K562 (cell line): ENCODE results near the gene RAMP2. TPM values are rescaled to one million over a fixed set of nuclear protein-coding genes. Genes with fewer than 3 reads are reported as not detected.
A peak's percentile ranks its signal among the peaks of the same experiment; 100 is the strongest.

Source experiments
- JUN ChIP-seq, 2 experiments: sonication (generic) in 1 of 2; formaldehyde crosslinking in 1 of 2; IDR thresholded peaks; 2 replicates each; pipeline versions ENCODE4 v1.6.1 to v1.8.0; 2012 to 2022; ENCODE audit warnings: borderline replicate concordance in 2 of 2, mild to moderate bottlenecking in 2 of 2, improper control_type of control experiment in 1 of 2, low read depth in 1 of 2, low read length in 1 of 2, missing genetic modification reagents in 1 of 2
- MCM5 ChIP-seq: fragments of 450-650 bp; IDR thresholded peaks from 2 replicates; pipeline ENCODE4 v1.6.1; 2016; ENCODE audit warnings: low read depth
- SMARCC2 ChIP-seq: fragments of 450-650 bp; IDR thresholded peaks from 2 replicates; pipeline ENCODE4 v1.6.1; 2017; ENCODE audit warnings: antibody characterized with exemption, moderate library complexity, mild to moderate bottlenecking, low read depth
- XRCC4 ChIP-seq: IDR thresholded peaks from one replicate; pipeline ENCODE4 v1.6.1; 2011; ENCODE audit not compliant: insufficient read depth, insufficient read length; ENCODE audit errors: extremely low read depth
- ZNF408 ChIP-seq: fragments of 250-450 bp; sonication (Bioruptor Pico); IDR thresholded peaks from 2 replicates; pipeline ENCODE4 v1.4.0; 2020; ENCODE audit warnings: low read depth, mild to moderate bottlenecking, moderate library complexity
- ZNF444 ChIP-seq: fragments of 250-450 bp; sonication (Bioruptor Pico); IDR thresholded peaks from 2 replicates; pipeline ENCODE4 v1.4.0; 2020; ENCODE audit warnings: mild to moderate bottlenecking, moderate library complexity
- ZNF668 ChIP-seq: fragments of 250-450 bp; sonication (Bioruptor Pico); IDR thresholded peaks from 2 replicates; pipeline ENCODE4 v1.8.0; 2022; ENCODE audit warnings: mild to moderate bottlenecking, inconsistent platforms
- ZNF830 ChIP-seq: fragments of 250-450 bp; sonication (Bioruptor Pico); IDR thresholded peaks from 2 replicates; pipeline ENCODE4 v1.5.0; 2021; ENCODE audit warnings: mild to moderate bottlenecking
- polyA plus RNA-seq, 8 experiments: library from polyadenylated mRNA; depleted of rRNA in 4 of 8; stranded (reverse) in 5 of 8; unstranded in 3 of 8; fragments of >200 nt; fragmentation: Nextera tagmentation in 2 of 8; fragmentation: Illumina TruSeq in 1 of 8; extraction: Ambion mirVana in 2 of 8; extraction: Trizol in 1 of 8; gene quantifications; 2 replicates each; pipeline versions ENCODE4 v1.2.1 to v1.2.3, GENCODE V29; 2011 to 2014; ENCODE audit warnings: inconsistent platforms in 1 of 8, missing spikeins in 1 of 8
- total RNA-seq, 7 experiments: library from RNA; depleted of rRNA in 6 of 7; stranded (reverse); fragments of >200 nt in 6 of 7; fragmentation: Illumina TruSeq in 2 of 7; extraction: Trizol in 2 of 7; gene quantifications; 2 replicates each; pipeline versions ENCODE4 v1.2.1 to v1.2.3, GENCODE V29; 2011 to 2021; ENCODE audit warnings: low replicate concordance in 1 of 7
- TF ChIP-seq, protein P1 (sequence below): sonication (generic); formaldehyde crosslinking; IDR thresholded peaks from 2 replicates; pipeline ENCODE4 v1.9.0; 2022; ENCODE audit warnings: mild to moderate bottlenecking, missing genetic modification reagents
- TF ChIP-seq, protein P2 (sequence below), 2 experiments: IDR thresholded peaks; 2 replicates each; pipeline ENCODE4 v1.6.1; 2012; ENCODE audit warnings: improper control_type of control experiment in 2 of 2, low read depth in 2 of 2, low read length in 2 of 2, borderline replicate concordance in 1 of 2
- TF ChIP-seq, protein P3 (sequence below): sonication (generic); formaldehyde crosslinking; IDR thresholded peaks from 2 replicates; pipeline ENCODE4 v1.8.0; 2023; ENCODE audit warnings: missing genetic modification reagents, mild to moderate bottlenecking, borderline replicate concordance
- TF ChIP-seq, protein P4 (sequence below): fragments of 450-650 bp; formaldehyde crosslinking; IDR thresholded peaks from 2 replicates; pipeline ENCODE4 v1.4.0; 2020; ENCODE audit warnings: mild to moderate bottlenecking, moderate library complexity
- TF ChIP-seq, protein P5 (sequence below): sonication (generic); formaldehyde crosslinking; IDR thresholded peaks from 2 replicates; pipeline ENCODE4 v1.8.0; 2022; ENCODE audit warnings: missing genetic modification reagents, mild to moderate bottlenecking, borderline replicate concordance

The RAMP2 gene
- total and polyA plus RNA-seq, 9 of the 15 experiments (the other 6 are each of a cell fraction or from before 2014, with no cell fraction given), result not detected

DNA sequence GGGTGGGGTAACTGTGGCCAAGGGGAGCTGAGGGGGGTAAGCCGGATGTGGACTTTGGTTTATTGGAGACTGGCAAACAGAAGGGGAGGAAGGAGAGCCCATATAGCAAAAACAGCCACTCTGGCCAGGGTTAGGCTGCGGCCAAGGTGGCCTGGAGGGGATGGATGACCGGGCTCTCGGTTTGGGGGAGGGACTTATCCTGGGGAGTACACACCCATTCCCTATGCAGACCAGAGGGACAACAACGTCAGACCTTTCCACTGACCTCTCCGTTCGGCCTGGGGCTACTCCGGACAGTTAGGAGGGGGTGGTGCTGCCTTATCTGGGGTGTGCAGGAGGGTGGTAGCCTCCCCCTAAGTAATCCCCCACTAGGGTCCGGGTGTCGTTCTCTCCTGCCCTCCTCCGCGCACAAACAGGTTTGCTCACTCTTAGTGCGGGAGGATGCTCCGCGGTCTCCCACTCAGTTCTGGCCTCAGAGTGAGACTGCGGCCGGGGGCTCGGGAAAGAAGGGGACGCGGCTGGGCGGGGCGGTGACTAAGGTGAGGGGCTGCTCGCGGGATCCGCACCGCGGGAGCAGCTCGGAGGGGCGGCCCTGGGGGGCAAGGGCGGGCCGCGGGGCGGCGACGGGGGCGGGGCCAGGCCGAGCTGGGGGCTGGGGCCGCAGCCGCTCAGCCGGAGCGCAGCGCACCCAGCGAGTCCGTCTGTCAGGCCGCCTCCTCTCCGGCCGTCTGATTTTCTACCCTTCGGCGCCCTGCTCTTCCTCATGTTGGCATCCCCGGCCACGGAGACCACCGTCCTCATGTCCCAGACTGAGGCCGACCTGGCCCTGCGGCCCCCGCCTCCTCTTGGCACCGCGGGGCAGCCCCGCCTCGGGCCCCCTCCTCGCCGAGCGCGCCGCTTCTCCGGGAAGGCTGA lies 19.2 kb downstream of the RAMP2 start, which contains the start of gene WNK4 (continued):
- TF ChIP-seq SMARCC2 (peak; percentile 73), ZNF830 (CRISPR knock-in tag) (no peak), ZNF408 (CRISPR knock-in tag) (no peak), XRCC4 (no peak), ZNF668 (CRISPR knock-in tag) (no peak), ZNF444 (CRISPR knock-in tag) (no peak), JUN (IDR thresholded peaks at IDR 0.05; ENCODE audit: borderline replicate concordance, low read depth, low read length) (no peak; the same call in 1 of the 2 replicates), JUN (CRISPR knock-in tag; IDR thresholded peaks at IDR 0.05; ENCODE audit: borderline replicate concordance) (no peak), MCM5 (no peak)
- TF ChIP-seq, protein P1, sequence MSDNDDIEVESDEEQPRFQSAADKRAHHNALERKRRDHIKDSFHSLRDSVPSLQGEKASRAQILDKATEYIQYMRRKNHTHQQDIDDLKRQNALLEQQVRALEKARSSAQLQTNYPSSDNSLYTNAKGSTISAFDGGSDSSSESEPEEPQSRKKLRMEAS (CRISPR knock-in tag), result no peak
- TF ChIP-seq, protein P2, sequence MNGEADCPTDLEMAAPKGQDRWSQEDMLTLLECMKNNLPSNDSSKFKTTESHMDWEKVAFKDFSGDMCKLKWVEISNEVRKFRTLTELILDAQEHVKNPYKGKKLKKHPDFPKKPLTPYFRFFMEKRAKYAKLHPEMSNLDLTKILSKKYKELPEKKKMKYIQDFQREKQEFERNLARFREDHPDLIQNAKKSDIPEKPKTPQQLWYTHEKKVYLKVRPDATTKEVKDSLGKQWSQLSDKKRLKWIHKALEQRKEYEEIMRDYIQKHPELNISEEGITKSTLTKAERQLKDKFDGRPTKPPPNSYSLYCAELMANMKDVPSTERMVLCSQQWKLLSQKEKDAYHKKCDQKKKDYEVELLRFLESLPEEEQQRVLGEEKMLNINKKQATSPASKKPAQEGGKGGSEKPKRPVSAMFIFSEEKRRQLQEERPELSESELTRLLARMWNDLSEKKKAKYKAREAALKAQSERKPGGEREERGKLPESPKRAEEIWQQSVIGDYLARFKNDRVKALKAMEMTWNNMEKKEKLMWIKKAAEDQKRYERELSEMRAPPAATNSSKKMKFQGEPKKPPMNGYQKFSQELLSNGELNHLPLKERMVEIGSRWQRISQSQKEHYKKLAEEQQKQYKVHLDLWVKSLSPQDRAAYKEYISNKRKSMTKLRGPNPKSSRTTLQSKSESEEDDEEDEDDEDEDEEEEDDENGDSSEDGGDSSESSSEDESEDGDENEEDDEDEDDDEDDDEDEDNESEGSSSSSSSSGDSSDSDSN (IDR thresholded peaks at IDR 0.05; ENCODE audit: borderline replicate concordance in 1 of 2, low read depth in 2 of 2, low read length in 2 of 2), result 0 out of 4 replicates have a peak, but pooled peaks have one; percentile 11 to 55
- TF ChIP-seq, protein P3, sequence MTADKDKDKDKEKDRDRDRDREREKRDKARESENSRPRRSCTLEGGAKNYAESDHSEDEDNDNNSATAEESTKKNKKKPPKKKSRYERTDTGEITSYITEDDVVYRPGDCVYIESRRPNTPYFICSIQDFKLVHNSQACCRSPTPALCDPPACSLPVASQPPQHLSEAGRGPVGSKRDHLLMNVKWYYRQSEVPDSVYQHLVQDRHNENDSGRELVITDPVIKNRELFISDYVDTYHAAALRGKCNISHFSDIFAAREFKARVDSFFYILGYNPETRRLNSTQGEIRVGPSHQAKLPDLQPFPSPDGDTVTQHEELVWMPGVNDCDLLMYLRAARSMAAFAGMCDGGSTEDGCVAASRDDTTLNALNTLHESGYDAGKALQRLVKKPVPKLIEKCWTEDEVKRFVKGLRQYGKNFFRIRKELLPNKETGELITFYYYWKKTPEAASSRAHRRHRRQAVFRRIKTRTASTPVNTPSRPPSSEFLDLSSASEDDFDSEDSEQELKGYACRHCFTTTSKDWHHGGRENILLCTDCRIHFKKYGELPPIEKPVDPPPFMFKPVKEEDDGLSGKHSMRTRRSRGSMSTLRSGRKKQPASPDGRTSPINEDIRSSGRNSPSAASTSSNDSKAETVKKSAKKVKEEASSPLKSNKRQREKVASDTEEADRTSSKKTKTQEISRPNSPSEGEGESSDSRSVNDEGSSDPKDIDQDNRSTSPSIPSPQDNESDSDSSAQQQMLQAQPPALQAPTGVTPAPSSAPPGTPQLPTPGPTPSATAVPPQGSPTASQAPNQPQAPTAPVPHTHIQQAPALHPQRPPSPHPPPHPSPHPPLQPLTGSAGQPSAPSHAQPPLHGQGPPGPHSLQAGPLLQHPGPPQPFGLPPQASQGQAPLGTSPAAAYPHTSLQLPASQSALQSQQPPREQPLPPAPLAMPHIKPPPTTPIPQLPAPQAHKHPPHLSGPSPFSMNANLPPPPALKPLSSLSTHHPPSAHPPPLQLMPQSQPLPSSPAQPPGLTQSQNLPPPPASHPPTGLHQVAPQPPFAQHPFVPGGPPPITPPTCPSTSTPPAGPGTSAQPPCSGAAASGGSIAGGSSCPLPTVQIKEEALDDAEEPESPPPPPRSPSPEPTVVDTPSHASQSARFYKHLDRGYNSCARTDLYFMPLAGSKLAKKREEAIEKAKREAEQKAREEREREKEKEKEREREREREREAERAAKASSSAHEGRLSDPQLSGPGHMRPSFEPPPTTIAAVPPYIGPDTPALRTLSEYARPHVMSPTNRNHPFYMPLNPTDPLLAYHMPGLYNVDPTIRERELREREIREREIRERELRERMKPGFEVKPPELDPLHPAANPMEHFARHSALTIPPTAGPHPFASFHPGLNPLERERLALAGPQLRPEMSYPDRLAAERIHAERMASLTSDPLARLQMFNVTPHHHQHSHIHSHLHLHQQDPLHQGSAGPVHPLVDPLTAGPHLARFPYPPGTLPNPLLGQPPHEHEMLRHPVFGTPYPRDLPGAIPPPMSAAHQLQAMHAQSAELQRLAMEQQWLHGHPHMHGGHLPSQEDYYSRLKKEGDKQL, result no peak
- TF ChIP-seq, protein P4, sequence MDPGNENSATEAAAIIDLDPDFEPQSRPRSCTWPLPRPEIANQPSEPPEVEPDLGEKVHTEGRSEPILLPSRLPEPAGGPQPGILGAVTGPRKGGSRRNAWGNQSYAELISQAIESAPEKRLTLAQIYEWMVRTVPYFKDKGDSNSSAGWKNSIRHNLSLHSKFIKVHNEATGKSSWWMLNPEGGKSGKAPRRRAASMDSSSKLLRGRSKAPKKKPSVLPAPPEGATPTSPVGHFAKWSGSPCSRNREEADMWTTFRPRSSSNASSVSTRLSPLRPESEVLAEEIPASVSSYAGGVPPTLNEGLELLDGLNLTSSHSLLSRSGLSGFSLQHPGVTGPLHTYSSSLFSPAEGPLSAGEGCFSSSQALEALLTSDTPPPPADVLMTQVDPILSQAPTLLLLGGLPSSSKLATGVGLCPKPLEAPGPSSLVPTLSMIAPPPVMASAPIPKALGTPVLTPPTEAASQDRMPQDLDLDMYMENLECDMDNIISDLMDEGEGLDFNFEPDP, result no peak
- TF ChIP-seq, protein P5, sequence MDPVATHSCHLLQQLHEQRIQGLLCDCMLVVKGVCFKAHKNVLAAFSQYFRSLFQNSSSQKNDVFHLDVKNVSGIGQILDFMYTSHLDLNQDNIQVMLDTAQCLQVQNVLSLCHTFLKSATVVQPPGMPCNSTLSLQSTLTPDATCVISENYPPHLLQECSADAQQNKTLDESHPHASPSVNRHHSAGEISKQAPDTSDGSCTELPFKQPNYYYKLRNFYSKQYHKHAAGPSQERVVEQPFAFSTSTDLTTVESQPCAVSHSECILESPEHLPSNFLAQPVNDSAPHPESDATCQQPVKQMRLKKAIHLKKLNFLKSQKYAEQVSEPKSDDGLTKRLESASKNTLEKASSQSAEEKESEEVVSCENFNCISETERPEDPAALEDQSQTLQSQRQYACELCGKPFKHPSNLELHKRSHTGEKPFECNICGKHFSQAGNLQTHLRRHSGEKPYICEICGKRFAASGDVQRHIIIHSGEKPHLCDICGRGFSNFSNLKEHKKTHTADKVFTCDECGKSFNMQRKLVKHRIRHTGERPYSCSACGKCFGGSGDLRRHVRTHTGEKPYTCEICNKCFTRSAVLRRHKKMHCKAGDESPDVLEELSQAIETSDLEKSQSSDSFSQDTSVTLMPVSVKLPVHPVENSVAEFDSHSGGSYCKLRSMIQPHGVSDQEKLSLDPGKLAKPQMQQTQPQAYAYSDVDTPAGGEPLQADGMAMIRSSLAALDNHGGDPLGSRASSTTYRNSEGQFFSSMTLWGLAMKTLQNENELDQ (CRISPR knock-in tag), result no peak
